Fibroblast of peridontal ligament (primary cell): ENCODE results near the gene HGF.

Experiments
- DNase-seq: peaks from one replicate; pipeline ENCODE4 v3.0.0-alpha.2; 2010; ENCODE audit errors: extremely low read depth

HGF gene

DNA sequence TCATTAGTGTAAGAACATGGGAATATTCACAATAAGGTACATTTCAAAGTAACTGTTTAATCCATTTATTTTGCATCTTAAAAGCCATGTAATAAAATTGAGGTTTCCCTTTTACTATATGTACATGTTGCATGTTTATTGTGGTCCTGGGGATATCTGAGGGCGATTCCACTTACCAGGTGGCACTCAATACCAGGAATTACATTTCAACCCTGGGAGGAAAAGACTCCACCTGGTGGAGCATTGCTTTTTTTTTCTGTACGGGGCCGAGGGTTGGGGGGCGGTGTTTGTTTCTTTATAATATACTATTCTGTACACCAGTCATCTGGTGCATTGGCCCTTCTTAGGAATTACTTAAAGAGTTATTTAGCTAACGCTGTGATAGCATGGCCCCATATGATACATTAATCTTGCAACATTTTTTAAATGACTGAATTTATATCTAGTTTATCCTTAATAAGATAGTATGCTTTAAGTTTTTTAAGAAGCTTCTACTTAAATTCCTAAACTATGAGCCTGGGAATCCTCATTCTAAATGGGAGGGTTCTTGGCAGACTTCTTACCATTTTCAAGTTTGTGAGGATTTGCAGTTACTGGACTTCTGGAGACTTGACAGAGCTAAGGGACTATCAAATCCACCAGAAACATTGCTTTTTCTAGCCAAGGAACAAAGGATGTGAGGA lies 7.2 kb upstream of the HGF start:
- DNase-seq: no peak

DNA sequence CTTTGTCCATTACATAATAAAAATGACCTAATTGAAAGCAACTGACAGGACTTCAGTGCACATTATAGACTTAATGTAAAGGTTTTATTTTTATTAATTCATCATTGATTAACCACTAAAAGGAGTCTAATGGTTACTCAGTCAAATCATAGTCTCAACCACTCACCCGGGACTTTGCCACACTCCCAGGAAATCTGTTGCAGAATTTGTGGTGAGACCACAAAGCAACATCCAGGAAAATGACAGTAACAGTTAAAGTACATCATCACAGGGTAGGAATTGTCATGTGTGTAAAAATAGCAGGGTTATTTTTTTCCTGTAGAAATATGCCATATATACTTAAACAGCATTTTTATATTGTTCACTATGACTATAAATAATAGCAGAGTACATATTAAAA lies 6.3 kb upstream of the HGF start:
- DNase-seq: peak; percentile 53

DNA sequence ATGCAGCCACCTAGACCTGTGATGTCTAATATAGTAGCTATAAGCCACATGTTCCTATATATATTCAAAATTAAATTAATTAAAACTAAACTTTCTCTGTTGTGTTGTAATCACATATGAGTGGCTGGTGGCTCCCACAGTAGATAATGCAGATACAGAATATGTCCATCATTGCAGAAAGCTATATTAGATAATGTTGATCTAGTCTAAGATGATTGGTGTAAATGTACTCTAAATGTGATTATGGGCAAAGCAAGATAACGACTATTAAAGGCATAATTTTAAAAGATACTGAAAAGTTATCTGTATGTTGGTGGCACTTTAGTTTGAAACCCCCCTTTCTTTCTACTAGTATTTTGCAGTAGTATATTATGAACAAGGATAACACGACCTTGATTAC lies 5.7 kb upstream of the HGF start:
- DNase-seq: no peak

DNA sequence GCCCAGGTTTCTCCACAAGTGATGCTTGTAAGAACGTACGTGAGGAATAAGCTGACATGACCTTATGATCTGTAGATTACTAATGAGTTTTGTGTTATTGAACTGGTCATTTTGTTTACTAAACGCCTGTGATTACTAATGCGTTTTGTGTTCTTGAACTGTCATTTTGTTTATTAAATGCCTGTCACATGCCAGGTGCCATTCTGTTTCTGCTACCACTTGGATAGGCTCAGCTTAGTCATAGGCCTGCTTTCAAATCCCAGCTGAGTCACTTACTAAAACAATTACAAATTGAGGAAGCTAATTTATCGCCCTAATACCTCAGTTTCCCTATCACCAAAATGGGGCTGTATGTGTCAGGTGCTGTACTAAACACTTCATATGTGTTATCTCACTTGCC lies 4.7 kb upstream of the HGF start:
- DNase-seq: no peak

DNA sequence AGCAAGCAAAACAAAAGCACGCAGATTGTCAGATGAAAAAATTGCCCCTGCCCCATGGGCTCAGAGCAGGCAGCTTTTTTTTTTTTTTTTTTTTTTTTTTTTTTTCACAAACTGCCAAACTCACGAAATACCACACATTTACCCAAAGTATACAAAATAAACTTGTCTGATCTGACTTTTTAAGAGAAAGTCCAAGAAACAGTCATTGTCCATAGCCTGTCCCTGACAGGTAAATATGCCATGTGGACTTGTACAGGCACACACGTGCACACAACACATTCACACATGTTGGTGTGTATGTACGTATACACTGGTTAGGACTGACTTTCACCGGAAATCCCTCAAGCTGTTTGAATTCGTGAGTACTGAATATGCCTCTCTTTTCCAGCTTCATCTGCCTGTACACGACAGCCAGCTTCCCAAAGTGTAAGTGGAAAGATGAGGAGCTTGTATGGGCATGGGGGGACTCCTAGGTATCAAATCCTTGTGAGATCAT lies 929 bp upstream of the HGF start:
- no peak for DNase-seq

DNA sequence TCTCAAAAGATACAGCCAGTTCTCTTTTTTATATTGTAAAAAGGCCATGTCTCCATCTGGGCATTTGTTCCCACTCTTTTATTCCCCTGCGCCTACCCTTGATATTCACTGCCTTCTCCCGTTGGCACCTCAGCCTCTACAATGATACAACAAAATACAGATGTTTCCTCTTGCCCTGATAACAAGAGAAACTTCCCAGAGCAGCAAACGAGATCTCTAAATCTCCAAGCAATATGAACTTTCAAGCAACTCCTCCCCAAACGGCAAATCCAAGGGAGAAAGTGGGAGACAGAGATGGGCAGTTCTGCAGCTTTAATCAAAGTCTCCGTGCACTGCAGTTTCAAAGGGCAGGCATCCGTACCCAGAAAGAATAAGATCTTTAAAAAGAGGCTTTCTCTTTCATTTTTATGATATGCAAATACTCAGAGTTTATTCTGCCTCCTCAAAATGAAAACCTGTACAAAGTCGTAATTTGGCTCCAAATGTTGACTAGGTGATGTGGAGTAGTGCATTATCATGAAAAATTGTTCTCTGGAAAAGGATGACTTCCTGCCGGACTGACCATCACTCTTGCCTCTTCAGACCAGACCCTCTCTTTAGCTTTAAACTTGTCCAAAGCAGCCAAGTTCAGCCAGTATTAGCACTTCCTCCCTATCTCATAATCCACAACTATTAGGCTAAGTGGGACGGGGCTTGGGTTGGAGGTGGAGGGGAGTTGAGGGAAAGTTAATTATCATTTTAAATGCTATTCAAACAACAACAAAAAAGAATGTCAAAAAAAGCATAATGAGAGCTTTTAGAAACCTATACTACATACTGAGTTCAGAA lies 682 bp downstream of the HGF start:
- DNase-seq: no peak

DNA sequence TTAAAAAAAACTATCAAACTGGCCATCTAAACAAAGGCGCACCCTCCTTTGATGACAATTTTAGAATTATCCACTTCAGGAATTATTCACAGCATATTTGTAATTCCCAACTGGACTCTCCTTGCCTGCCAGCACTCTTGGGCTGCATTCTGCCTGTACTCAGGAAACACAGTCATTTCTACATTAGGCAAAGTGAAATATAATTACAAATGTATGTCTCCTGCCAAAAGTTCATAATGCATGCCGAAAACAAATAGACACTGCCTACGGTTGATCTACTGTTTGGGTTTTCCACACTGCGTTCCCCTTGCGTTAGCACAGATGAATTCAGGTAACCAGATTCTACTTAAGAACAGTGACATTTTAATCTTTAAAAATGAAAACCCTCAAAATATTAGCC lies 1.9 kb downstream of the HGF start:
- DNase-seq: peak; percentile 74

DNA sequence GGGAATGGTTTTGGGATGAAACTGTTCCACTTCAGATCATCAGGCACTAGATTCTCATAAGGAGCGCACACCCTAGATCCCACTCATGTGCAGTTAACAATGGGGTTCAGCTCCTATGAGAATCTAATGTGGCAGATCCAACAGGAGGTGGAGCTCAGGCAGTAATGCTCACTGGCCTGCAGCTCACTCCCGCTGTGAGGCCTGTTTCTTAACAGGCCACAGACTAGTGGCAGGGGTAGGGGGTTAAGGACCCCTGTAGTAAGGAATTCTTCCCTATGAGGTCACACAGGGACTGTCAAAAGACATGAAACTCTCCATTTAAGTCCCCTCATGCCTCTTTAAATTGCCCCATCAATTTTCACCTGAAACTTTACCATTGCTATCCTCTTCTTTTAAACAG lies 8.0 kb downstream of the HGF start:
- no peak for DNase-seq

DNA sequence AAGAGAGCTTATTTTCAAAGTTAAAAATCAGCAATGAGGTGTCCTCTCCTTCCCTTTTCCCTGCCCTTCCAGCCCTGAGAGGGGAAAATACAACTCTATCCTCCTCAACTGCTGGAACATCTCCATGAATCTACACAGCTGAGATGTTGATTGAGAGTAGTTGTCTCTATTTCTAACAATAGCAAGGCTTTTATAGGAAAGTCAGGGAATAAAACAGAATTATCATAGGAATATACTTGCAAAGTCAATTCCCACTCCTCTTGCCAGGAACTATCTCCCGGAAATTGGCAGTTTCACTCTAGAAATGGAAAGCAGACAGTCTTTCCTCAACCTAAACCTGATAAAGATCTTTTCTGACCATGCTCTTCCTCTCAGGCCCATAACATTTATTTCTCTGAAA lies 8.8 kb downstream of the HGF start:
- no peak for DNase-seq

DNA sequence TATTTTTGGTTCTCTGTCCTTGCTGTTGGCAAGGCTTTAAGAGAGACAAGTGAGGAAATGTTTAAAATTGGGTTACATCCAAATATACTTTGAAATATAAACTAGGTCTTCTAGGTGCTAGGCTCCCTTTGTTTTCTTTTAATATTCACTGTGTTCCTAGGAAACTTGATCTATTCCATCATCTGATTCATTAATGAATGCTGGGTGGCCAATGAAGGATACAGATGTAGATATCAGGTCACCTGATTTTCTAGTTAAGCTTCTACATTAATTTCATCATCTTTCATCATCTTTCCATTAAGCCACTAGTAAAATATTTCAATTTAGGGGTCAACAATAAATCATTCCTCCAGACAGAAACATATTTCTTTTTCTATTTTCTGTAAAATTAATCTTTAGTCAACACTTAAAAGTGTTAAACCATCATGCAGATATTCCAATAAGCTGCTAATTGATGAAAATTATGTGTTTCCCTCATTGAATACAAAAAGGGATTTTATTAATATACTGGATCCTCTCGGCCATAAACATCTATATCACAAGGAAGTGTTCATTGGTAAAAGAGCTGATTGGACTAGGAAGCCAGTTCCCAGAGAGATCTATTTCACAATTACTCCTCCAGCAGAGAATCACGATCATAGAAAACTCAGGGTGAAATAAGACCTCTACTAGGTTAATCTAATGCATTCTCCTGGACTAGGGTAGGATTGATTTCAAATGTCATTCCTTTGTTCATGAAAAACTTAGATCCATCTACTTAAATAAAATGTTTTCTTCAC lies 14.7 kb downstream of the HGF start:
- no peak for DNase-seq

DNA sequence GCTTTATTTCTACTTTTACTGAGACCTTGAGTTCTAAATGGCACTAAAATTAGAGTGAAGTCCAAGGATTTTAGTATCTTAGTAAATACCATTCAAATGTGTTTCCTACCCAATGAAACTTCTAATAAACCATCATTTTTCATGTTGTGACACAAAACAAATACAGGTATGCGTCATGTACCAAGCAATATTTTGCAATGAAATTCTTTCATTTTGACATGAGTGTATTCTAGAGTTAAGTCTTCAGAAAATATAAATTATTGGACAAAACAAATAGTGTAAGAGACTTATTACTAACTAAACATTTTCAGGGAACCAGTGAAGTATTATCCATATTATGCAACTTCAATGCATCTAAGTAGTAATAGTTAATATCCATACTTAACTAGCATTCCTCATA lies 16.5 kb downstream of the HGF start:
- no peak for DNase-seq

DNA sequence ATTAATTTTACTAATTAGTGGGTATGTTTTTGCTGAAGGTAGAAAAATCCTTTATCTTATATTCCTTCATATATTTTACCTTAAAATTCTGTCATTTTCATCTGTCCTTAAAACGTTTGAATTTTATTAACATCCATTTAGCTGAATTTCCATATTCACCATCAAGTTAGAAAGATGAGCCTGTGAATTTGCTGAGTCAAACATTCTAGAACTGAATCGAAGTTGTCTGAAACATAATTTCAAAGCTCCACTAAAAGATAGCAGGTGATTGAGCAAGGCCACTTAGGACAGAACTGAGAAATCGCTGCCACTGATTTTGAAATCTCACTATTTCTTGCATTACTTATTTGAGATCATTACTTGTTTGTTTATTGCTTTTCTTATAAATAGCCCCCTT lies 17.5 kb downstream of the HGF start:
- no peak for DNase-seq

DNA sequence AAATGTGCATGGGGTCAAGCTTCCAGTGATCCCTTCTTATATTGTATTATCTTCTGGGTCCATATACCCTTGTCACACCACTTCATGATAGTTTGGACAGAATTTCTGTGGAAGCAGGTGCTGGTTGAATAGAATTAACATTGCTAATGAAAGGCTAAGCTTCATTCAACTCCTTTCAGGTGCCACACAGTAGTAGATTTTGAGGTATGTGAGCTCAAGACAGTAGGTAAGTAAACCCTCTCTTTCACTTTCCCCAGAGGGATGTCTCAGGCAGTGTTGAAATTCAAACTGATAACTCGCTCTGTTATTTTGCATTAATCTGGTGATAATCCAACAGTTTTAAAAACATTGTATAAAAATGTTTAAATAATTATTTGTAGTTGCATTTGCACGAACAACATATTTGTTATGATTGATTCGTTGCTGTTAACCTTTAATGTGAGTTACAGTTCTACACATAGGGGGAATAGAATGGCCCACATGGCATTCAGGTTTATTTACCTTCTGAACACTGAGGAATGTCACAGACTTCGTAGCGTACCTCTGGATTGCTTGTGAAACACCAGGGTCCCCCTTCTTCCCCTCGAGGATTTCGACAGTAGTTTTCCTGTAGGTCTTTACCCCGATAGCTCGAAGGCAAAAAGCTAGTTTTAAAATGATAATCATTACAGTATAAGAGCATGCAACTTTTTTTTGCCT lies 18.1 kb downstream of the HGF start:
- DNase-seq: no peak

DNA sequence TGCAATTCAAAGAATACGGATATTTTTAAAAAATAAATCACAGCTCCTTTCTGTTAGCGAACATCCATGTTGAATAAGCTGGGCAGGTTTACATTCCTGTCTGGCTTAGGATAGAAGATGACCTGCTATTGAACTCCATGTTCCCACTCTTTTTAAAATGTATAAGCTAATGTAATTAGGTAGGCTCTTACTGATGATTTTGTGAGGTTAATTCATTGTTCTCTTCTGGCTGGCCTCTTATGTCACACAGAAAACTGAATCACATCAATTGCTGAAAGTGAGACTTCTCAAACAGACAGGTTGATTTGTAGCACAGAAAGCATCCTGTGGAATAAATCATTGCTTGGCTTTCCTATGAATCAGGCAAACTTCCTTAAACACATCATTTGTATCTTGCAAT lies 24.2 kb downstream of the HGF start:
- DNase-seq: no peak

DNA sequence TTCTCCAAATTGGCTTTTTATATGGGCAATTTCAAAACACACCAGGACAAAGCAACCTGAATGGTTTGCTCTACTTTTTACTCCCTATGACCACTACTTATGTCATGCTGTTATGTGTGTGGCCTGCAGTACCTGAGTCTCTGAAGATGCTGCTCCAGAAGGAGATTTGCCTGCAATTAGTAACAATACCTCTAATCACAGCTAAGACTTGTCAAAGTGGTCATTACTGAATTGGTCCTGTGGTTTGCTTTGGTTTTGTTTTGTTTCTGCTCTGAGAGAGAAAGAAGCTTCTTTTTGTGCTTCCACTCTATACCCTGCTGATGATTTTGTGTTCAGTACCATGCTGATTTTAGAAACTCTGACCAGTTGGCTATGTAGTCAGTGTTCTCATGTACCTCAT lies 25.5 kb downstream of the HGF start:
- no peak for DNase-seq

DNA sequence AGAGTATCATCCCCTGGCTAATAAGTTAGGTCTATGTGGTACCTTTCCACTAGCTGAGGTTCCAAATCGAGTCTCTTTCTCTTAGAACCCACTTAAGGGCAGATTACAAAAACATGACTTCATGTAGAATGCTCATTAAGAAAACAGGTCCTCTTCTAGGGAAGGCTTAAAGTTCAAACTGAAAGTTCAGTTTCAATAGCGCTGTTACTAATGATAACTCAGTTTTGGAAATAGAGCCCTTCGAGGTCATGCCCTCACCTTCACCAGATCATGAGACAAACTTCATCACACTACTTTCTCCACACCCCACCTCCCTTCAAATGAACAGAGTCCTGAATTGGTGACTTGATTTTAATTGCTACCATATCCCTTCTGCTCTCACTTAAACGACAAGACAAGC lies 26.2 kb downstream of the HGF start:
- DNase-seq: no peak

DNA sequence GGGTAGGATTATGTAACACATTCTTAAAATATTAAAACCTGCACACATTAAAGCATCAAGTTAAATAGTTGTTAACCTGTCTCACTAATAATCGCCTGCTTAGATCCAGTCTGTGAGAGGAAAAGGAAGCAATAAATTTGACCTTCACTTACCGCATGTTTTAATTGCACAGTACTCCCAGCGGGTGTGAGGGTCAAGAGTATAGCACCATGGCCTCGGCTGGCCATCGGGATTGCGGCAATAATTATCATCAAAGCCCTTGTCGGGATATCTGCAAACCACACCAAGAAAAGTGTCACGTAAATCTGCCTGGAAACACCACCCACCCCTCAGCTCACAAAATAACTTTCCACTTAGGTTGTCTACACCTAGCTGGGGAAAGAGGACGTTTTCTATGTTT lies 26.6 kb downstream of the HGF start:
- DNase-seq: no peak

DNA sequence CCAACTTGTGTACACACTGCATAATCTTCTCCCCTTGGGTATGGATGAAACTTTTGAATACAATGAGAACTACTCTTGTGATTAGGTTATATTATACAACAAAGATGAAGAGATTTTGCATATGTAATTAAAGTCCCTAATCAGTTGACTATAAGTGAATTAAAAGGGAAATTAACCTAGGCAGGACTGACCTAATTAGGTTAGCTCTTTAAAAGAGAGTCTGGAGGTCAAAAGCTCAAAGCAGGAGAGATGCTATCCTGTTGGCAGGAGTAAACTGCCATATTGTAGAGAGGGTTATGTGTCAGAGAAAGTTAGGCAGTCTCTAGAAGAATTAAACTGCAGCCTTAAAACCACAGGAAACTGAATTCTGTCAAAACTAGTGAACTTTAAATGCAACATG lies 29.4 kb downstream of the HGF start:
- no peak for DNase-seq

DNA sequence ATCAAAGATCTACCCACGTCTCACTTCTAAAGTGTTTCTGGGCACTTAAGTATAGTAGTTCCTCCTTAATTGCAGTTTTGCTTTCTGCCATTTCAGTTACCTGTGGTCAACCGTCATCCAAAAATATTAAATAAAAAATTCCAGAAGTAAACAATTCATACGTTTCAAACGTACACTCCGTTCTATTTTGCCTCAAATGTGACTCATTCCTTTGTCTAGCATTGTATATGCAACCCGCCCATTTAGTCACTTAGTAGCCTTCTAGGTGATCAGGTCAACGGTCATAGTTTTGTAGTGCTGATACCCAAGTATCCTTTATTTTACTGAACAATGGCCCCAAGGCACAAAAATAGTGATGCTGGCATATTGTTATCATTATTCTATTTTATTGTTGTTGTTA lies 33.8 kb downstream of the HGF start:
- DNase-seq: no peak

DNA sequence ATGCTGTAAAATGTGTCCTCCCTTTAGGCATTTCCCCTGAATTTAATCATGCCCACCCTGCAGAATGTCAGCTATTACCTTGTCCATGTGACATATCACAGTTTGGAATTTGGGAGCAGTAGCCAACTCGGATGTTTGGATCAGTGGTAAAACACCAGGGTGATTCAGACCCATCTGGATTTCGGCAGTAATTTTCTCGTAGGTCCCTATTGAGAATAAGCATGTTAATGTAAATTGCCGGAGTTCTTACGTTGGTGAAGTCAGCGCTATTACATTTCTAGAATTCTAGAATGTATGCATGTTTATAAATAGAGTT lies 44.1 kb downstream of the HGF start:
- peak; percentile 99 for DNase-seq

DNA sequence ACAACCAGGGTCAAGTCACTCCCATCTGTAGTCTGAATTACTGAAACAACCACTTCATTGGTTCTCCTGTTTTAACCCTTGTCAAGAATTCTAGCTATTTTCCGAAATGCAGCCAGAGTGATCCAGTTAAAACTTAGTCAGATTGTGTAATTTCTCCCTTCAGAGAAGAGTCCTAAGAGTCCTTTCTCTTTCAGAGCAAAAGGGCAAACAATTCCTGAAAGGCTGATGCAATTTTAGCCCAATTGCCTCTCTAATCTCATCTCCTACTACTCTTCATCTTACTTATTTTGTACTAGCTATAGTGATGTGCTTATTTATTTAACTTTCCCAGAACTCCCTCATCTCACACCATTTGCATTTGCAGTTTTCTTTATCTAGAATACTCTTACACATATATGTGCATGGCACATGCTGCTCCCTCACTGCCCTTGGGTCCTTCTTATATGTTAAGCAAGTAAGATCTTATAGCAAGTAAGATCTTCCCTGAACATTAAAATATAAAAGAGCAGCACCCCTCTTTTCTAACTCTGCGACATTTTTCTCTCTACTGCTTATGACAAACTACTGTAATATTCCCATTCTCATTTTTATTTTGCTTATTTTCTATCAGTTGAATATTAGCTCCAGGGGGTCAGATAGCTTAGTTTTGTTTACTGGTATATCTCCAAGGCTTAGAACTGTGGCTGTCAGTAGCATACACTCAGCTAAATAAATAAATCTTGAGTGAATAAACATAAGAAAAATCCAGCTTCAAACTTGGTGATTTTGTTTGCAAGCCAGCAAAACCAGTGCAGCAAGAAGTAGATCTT lies 44.6 kb downstream of the HGF start:
- peak; percentile 89 for DNase-seq
